HTR-8/SVneo (cell line): ENCODE results near the gene SAMD14.

Experiments used
- DNase-seq: peaks from one replicate; pipeline ENCODE4 v3.0.0; 2011; ENCODE audit warnings: low spot score, mixed read lengths; ENCODE audit not compliant: insufficient read length
- FAIRE-seq: peaks from 2 replicates; lab custom pipeline; 2011; peaks lifted over from hg19 to GRCh38; lab: Jason Lieb, UNC

SAMD14 gene

DNA sequence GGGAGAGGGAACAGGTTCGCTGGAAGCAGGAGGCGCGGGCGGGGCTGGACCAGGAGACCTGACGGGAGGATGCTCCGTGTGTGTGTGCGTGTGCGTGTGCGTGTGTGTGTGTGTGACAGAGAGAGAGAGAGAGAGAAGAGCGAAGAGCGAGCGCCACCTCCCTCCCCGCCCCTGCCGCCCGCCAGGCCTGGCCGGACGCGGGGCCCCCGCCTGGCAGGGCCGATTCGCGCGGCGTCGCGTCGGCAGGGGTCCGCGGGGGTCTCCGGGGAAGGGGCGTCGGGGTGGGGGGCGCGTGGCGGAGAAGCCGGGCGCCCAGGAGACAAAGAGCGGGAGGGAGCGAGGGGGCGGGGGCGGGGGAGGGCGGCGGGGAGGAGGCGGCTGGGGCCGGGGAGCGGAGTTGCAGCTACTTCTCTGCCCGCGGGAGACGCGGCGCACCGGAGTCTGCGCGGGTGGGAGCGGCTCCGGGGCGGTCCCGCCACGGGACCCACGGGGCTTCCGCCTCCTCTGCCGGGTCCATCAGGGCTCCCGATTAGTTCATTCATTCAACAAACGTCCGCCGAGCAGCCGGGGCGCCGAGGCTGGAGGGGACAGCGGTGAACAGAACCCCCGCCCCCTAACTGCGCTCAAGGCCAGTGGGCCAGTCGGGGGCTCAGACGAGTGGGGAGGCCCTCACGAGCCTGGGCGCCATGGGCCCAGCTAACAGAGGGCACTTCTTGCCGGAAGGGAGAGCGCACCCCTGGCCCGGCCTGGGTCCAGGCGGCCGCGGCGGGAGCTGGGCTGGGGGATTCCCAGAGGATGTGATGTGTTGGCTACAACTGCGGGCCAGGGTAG is at the start of gene SAMD14:
TSS of gene SAMD14 (minus strand) at position 433 of the 831 bp plus-strand sequence. CDS start 5,201 bp downstream, outside the sequence.
- DNase-seq = peak; percentile 49
- FAIRE-seq = peak; percentile 92

DNA sequence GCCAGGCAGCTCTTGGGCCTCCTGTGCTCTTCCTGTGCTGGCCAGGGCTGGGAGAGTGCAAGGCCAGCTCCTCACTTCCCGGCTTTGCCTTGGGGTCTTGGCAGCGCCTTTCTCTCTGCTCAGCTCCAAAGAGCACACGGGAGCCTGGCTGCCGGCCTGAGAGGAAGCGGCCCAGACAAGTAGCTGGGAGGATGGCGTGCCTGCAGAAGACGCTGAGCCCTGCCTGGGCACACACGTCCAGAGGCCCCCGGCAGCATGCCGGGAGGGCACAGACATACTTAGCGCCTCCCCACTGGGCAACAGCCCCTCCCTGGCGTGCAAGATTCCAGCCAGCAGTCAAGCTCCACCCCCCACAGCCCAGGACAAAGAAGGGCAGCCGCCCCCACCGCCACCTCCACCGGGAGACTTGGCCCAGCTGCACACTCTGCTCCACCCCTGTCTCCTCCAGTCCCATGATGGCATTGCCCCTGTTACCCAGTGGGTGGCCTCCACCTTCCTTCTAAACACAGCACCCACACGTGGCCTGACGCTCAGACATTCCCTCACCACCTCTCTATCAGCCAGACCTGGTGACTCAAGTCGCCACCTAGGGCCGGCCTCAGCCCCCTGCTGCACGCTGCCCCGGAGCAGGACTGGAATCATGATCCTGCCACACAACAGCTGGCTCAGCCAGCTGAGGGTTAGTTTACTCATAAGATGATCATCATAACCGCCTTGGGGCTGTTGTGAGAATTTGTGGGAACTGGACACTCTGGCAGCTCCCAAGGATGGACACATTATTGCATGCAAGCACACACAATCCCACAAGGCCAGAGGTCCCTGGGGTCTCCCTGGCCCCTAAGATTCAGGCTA is 48.2 kb upstream of the SAMD14 start:
- DNase-seq (peak; percentile 94), FAIRE-seq (peak; percentile 99)

DNA sequence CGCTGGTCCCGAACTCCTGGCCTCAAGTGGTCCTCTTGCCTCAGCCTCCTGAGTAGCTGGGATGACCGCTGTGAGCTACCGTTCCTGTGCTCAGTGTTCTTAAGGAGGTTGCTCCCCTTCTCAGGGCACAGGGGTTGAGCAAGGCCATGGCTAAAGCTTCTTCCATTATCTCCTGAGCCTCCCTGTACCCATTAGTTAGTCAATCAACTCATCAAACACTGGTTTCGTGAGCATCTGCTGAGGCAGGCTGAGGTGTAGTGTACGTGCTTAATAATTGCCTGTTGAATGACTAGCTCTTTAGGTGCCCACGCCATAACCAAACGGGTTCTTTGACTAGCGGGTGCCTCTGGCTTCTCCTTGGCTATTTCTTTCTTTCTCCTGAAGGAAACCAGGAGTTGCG is 47.5 kb upstream of the SAMD14 start:
- DNase-seq = no peak
- FAIRE-seq = peak; percentile 4

DNA sequence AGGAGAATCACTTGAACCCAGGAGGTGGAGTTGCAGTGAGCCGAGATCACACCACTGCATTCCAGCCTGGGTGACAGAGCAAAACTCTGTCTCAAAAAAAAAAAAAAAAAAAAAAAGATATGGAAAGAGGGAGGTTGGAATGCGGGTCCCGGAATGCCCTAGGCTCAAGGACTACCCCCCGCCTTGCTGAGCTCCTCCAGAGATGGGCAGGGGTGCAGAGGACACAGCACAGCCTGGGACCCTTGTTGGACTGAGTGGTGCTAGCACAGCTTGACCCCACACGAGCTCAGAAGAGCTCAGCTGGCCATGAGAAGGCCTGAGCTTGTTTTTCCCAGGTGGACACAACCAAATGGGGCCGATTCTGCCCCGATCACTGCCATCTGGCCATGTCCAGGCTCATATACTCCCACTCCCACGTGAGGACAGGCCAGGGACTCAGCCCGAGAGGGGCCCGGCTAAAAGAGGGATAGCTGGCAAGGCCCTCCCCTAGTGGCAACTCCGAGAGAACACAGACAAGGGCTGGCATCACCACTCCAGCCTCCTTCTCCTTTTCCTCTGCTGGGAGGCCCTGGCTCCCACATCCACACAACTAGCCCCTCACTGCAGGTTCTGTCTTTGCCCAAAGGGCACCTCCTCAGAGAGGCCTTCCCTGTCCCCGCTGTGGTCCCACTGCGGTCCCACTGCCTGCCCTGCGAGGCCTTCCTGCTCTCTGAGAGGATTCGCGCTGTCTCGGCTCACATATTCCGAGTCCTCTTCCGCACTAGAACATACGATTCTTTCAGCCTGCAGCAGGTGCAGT is 46.8 kb upstream of the SAMD14 start:
- no peak for DNase-seq
- FAIRE-seq = peak; percentile 44

DNA sequence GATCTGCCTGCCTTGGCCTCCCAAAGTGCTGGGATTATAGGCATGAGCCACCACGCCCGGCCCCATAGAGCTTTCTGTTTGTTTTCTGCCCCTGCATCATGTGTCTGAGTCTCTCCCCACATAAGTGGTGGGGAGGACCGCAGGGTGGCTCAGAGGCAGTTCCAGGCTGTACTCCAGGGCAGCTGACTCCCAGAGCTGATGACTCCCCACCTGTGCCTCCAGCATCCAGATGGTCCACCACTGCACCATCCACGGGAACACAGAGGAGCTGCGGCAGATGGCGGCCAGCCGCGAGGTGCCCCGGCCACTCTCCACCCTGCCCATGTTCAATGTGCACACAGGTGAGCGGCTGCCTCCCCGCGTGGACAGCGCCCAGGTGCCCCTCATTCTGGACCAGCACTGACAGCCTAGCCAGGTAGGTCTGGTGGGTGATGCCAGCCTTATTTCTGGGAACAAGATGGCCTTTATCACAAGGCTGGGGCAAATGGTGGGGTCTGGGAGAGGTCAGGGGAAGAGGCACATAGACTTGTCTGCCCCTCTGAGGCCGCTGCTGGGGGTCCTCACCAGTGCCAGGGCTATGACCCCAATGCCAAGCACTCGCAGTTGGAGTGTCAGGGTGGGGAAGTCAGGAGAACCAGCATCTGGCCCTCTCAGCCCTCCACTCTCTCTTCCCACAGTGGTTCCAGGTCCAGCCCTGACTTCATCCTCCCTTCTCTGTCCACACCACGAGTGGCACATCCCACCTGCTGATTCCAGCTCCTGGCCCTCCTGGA is 45.3 kb upstream of the SAMD14 start:
- peak; percentile 40 for FAIRE-seq
- no peak for DNase-seq

DNA sequence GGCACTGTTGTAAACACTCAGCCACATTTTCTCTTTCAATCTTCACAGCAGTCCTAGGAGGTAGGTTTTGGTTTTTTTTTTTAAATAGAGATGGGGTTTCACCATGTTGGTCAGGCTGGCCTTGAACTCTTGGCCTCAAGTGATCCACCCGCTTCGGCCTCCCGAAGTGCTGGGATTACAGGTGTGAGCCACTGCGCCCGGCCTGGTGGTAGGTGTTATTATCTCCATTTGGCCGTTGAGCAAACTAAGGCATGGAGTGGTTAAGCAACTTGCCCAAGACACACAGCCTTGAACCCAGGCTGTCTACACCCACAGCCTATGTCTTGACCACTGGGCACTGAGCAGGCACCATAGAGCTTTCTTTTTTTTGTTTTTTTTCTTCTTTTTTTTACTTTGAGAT is 44.5 kb upstream of the SAMD14 start:
- DNase-seq (no peak), FAIRE-seq (no peak)

DNA sequence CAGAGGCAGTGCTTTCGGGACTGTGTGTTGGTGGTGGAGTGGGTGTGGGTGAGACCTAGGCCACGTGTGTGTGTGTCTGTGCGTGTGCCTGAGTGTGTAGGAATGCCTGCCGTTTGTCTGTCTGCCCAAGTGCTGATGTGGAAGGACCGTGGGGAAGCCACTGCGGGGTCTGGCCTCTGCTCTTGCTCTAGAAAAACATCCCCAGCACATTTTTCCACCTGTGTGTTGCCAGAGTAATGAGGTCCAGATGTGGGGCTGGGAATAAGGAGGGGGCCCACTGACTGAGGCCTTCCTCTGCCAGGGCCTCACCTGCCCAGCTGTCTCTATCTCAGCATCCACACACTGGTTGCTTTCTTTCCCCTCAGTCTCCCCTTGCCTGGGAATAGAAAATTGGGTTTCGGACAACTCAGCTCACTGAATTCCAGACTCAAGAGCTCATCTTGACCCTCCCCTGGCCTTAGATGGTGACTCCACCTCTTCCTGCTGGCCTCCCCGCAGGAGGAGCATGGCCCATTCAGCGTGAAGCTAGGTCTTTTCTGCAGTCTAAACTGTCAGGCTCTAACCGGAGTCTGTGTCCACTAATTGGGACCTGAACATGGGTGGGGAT is 43.5 kb upstream of the SAMD14 start:
- FAIRE-seq = peak; percentile 95
- peak; percentile 88 for DNase-seq

DNA sequence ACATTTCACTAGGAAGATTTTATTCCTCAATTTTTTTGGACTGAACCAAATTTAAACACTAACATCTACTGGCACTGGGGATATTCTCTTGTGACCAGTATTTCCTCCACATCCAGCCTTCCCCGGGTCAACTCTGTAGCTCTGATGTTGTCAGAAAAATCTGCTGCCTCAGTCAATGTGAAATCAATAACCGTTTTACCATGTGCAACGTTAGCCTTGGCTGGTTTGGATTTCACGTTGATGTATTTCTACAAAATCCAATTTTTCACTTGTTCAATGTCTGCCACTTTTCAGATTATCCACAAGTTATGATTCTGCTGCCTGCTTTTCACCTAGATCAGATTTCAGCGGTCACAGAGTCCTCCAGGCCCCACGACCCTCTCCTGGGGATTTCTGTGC is 43.0 kb upstream of the SAMD14 start:
- no peak for DNase-seq
- FAIRE-seq = no peak

DNA sequence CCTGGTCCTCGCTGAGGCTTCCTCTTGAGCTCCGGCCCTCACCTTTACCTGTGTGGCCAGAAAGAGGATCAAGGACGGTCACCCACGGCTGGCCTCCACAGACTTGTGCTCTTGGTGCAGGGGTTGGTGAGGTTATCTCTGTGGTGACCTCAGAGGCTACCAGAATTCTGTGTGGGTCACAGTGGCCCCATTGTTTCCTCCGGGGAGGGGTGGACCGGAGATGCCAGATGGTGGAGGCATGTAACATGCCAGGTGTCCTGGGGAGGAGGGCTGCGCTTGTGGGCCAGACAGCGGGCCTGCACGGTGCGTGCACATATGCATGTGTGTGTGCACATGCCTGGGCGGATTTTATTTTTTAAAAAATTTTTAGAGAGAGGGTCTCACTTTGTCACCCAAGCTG is 42.2 kb upstream of the SAMD14 start:
- FAIRE-seq (no peak), DNase-seq (no peak)

DNA sequence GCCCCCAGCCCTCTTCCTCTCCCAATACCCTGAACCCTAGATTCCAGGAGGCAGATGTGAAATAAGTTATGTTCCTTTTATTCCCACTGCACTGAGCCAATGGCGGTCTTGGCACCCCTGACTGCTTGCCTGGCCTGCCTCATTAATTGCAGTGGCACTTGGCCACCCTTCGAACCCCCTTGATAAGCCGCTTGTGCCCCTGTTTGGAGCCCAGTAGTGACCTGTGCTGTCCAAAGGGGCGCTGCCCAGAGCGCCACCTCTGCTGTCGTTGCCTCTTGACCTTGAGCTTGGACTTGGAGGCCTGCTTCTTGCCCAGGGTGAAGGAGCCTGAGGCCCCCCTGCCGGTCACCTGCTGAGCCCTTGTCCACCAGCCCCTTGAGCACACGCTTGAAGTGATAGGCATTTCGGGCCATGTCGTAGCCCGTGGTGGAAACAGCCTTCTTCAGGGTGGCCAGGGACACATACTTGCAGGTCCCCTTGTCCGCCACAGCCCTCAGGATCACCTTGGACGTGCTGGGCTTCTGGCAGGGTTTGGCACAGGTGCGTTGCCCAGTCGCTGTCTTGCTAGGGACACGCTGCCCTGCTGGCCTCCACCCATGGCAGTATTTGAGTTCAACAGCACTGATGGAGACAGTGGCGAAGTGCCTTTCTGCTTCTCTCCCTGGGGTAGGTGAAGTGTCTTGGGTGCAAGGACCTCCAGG is 41.6 kb upstream of the SAMD14 start:
- DNase-seq = no peak
- no peak for FAIRE-seq

DNA sequence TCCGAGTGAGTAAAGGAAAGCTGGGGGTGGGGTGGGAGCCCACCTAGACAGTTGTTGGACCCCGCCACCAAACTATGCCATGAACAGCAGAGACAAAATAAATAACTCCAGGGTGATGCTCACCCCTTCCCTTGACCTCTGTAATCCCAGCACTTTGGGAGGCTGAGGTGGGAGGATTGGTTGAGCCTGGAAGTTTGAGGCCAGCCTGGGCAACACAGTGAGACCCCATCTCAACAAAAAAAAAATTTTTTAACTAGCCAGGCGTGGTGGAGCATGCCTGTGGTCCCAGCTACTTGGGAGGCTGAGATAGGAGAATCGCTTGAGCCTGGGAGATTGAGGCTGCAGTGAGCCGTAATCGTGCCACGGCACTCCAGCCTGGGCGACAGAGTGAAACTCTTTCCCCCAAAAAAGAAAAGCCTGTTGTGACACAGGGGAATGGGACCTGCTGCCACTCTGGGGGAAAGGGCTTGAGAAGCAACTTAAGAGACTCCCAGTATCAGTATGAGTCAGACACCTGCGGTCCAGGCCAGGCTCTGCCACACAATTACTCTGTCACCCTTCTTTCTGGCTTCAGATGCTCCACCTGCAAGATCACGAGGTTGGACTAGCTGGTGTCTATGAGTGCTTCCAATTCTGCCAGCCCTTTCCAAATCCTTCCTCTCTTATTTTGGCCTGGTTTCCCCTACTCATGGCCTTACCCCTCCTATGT is 40.9 kb upstream of the SAMD14 start:
- FAIRE-seq (no peak), DNase-seq (no peak)

DNA sequence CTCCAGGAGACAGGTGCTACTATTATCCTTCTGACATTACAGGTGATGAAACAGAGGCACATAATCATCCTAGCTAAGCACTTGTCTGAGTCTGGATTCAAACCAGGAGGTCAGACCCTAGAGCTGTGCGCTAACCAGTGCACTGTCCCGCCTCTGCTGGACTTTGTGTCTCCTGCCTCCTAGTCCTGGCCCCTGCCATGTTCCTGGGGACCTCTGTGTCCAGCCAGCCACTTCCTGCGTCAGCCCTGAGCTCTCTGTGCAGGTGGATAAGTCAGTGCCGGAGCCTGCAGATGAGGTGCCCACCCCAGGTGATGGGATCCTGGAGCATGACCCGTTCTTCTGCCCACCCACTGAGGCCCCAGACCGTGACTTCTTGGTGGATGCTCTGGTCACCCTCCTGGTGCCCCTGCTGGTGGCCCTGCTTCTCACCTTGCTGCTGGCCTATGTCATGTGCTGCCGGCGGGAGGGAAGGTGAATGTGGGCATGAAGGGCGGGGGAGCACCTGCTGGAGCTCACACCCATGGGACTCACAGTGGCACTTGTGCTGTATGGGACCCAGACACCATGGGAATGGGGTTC is 40.0 kb upstream of the SAMD14 start:
- DNase-seq (no peak), FAIRE-seq (no peak)

DNA sequence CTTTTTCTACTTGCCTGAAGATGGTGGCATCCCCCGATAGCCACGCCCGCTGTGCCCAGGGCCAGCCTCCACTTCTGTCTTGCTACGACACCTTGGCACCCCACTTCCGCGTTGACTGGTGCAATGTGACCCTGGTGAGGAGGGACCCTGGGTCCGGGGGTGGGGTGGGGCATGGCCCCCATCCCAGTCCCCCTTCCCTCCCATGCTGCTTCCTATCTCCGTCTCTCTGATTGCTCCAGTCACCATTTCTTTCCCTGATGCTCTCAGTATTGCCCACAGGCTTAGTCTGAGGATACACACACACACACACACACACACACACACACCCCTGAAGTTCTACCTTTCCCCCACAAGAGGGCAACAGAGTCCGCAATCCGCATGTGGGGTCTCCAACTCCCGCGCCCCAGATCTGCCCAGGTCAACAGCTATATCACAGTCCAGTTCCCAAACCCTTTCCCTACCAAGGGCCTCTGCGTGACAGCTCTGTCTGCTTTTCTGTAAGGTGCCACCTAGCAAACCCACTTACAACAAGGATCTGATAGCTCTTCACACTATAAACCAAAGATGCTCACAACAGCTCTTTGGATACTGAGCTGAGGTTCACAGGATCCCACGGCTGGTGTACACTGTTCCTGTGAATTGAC is 39.3 kb upstream of the SAMD14 start:
- FAIRE-seq (peak; percentile 95), DNase-seq (peak; percentile 73)

DNA sequence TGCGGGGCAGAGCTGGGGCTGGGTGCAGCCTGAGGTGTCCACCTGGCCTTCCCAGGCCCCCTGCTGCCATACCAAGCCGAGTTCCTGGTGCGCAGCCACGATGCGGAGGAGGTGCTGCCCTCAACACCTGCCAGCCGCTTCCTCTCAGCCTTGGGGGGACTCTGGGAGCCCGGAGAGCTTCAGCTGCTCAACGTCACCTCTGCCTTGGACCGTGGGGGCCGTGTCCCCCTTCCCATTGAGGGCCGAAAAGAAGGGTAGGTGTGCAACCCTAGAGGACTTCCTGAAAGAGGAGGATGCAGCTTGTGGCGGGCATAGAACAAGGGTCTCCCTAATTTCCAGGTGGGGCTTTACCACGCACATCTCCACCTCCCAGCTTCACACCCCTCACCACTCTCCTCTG is 38.4 kb upstream of the SAMD14 start:
- no peak for FAIRE-seq
- DNase-seq = no peak

DNA sequence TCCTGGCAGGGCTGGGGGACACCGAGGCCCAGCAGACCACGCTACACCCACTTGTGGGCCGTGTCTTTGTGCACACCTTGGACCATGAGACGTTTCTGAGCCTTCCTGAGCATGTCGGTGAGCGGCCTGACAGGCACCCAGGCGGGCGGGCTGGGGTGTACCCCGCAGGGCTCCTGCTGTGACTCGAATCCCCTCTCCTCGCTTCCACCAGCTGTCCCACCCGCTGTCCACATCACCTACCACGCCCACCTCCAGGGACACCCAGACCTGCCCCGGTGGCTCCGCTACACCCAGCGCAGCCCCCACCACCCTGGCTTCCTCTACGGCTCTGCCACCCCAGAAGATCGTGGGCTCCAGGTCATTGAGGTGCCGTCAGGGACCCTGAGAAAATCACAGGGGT is 37.4 kb upstream of the SAMD14 start:
- FAIRE-seq (no peak), DNase-seq (no peak)

DNA sequence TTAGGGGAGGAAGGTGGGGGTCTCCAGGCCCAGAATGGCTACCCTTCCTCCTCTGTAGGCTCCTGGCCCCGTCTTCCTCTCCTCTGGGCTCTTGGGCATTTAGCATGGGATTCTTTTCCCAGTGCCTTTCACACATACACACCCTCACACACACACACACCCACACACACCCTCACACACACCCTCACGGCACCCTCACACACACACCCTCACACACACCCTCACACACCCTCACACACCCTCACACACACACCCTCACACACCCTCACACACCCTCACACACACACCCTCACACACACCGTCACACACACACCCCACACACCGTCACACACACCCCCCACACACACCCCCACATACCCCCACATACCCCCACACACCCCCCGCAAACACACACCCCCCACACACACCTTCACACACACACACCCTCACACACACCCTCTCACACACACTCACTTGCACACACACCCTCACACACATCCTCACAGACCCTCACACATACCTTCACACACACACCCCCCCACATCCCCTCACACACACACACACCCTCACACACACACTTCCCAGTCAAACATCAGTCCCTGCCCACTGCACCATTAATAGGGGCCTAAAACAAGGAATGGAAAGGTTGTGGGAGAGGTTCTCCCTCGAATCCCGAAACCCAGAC is 36.7 kb upstream of the SAMD14 start:
- DNase-seq (no peak), FAIRE-seq (peak; percentile 96)
